Measurements from ENCODE around the gene RPTOR. TPM values are rescaled to one million over a fixed set of nuclear protein-coding genes. Genes with fewer than 3 reads are reported as not detected.

Gene RPTOR
- total RNA-seq, 2 experiments from 2014 or later, result 48.1 to 87.8 TPM

- TF ChIP-seq EZH2phosphoT487 (IDR thresholded peaks at IDR 0.05; ENCODE audit: borderline replicate concordance, low read depth, low read length) (no peak), CTCF (conservative IDR thresholded peaks at IDR 0.05; ENCODE audit: low read length) (no peak)
- H3K36me3 ChIP-seq (ENCODE audit: insufficient read depth, low read length), result peaks cover 39% of the 10 kb centered on the region
- intact Hi-C loops (cut with micrococcal nuclease; ENCODE audit: unreplicated experiment), result no loop called here
- H3K4me1 ChIP-seq (ENCODE audit: insufficient read depth, low read length, poor library complexity, severe bottlenecking), result peaks cover 4% of the 10 kb centered on the region
- ChIA-PET POLR2A (no interaction called here), CTCF (ENCODE audit: unreplicated experiment) (no interaction called here)
- BruUV-seq (replicated peaks), result no TSS peak
- no peaks in the 10 kb centered on the region for H3K9me2 ChIP-seq (ENCODE audit: insufficient read depth, low read length)
- H3K79me2 ChIP-seq (ENCODE audit: insufficient read depth, low read depth, low read length), result no peaks in the 10 kb centered on the region
- DNase-seq (ENCODE audit: low spot score), result no peak
- H3K27ac ChIP-seq (ENCODE audit: low read depth, low read length, poor library complexity, severe bottlenecking), result no peak overlapping the region
- H4K20me1 ChIP-seq (ENCODE audit: insufficient read depth, low read length), result no peaks in the 10 kb centered on the region
- no peak overlapping the region for H3K4me2 ChIP-seq (ENCODE audit: low read length)
- no peak overlapping the region for H3K4me3 ChIP-seq (ENCODE audit: low read depth, low read length, poor library complexity, severe bottlenecking)
- H3K9me3 ChIP-seq (ENCODE audit: low read length), result no peaks in the 10 kb centered on the region
- H2AFZ ChIP-seq (ENCODE audit: low read length), result no peak overlapping the region
Observed at GRCh38 chr17:80890196-80890920, 345.7 kb downstream of the RPTOR start.

GRCh38 chr17:80890921-80891396 lies 346.3 kb downstream of the RPTOR start:
- BruUV-seq (replicated peaks), result no TSS peak
- intact Hi-C loops (cut with micrococcal nuclease; ENCODE audit: unreplicated experiment), result no loop called here
- peaks cover 35% of the 10 kb centered on the region for H3K36me3 ChIP-seq (ENCODE audit: insufficient read depth, low read length)
- ChIA-PET CTCF (ENCODE audit: unreplicated experiment) (no interaction called here), POLR2A (no interaction called here)
- TF ChIP-seq EZH2phosphoT487 (IDR thresholded peaks at IDR 0.05; ENCODE audit: borderline replicate concordance, low read depth, low read length), result no peak
- no peak for TF ChIP-seq CTCF (conservative IDR thresholded peaks at IDR 0.05; ENCODE audit: low read length)
- H3K9me2 ChIP-seq (ENCODE audit: insufficient read depth, low read length), result no peaks in the 10 kb centered on the region
- H3K4me2 ChIP-seq (ENCODE audit: low read length), result no peak overlapping the region
- peaks cover 10% of the 10 kb centered on the region for H3K4me1 ChIP-seq (ENCODE audit: insufficient read depth, low read length, poor library complexity, severe bottlenecking)
- no peaks in the 10 kb centered on the region for H4K20me1 ChIP-seq (ENCODE audit: insufficient read depth, low read length)
- H3K79me2 ChIP-seq (ENCODE audit: insufficient read depth, low read depth, low read length), result no peaks in the 10 kb centered on the region
- no peak for DNase-seq (ENCODE audit: low spot score)
- no peaks in the 10 kb centered on the region for H3K9me3 ChIP-seq (ENCODE audit: low read length)
- no peak overlapping the region for H2AFZ ChIP-seq (ENCODE audit: low read length)
- H3K27ac ChIP-seq (ENCODE audit: low read depth, low read length, poor library complexity, severe bottlenecking), result no peak overlapping the region
- H3K4me3 ChIP-seq (ENCODE audit: low read depth, low read length, poor library complexity, severe bottlenecking), result no peak overlapping the region

DNA sequence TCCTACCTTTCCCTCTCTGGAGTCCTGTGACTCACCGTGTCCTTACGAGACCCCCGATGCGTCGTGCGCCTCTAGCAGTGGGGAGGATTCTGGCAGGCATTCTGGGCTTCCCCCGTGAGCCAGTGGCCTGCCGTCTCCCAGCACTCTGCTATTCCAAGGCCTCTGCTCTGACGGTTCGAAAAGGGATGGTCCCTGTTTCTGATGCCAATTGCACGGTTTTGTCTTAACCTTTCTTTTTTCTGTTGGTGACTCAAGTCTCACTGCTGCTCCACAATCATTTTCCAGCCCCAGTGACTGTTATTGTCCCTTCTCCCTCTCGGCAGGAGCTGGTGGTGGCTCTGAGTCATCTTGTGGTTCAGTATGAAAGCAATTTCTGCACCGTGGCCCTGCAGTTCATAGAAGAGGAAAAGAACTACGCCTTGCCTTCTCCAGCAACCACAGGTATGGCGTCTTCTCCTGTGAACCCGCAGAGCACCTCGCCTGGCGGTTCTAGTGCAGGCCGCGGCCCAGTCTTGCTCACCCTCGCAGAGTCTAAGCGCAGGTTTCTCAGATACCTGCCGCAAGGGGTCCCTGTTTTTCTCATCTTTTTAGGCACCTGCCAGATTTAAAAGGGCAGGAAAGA lies 346.9 kb downstream of the RPTOR start:
- H3K9me3 ChIP-seq (ENCODE audit: low read length), result no peaks in the 10 kb centered on the region
- ChIA-PET CTCF (ENCODE audit: unreplicated experiment) (no interaction called here), POLR2A (no interaction called here)
- DNase-seq (ENCODE audit: low spot score), result no peak
- no peak overlapping the region for H2AFZ ChIP-seq (ENCODE audit: low read length)
- TF ChIP-seq EZH2phosphoT487 (IDR thresholded peaks at IDR 0.05; ENCODE audit: borderline replicate concordance, low read depth, low read length) (no peak), CTCF (conservative IDR thresholded peaks at IDR 0.05; ENCODE audit: low read length) (peak; percentile 41; the same call in 1 of the 2 replicates)
- H3K4me1 ChIP-seq (ENCODE audit: insufficient read depth, low read length, poor library complexity, severe bottlenecking), result peaks cover 10% of the 10 kb centered on the region
- no peaks in the 10 kb centered on the region for H4K20me1 ChIP-seq (ENCODE audit: insufficient read depth, low read length)
- no peak overlapping the region for H3K4me3 ChIP-seq (ENCODE audit: low read depth, low read length, poor library complexity, severe bottlenecking)
- peaks cover 31% of the 10 kb centered on the region for H3K36me3 ChIP-seq (ENCODE audit: insufficient read depth, low read length)
- H3K9me2 ChIP-seq (ENCODE audit: insufficient read depth, low read length), result no peaks in the 10 kb centered on the region
- H3K4me2 ChIP-seq (ENCODE audit: low read length), result no peak overlapping the region
- H3K79me2 ChIP-seq (ENCODE audit: insufficient read depth, low read depth, low read length), result no peaks in the 10 kb centered on the region
- no peak overlapping the region for H3K27ac ChIP-seq (ENCODE audit: low read depth, low read length, poor library complexity, severe bottlenecking)
- no TSS peak for BruUV-seq (replicated peaks)
- intact Hi-C loops (cut with micrococcal nuclease; ENCODE audit: unreplicated experiment), result no loop called here

Data from OCI-LY7 (cell line).